Gastroesophageal sphincter (tissue), 3 donors: ENCODE data around the gene FKBP15.

Experiments
- POLR2A ChIP-seq, 2 donors: fragments of 450-650 bp; IDR thresholded peaks; one replicate each; pipeline ENCODE4 v1.6.1; 2017; ENCODE audit warnings: antibody characterized with exemption in 2 of 2, mild to moderate bottlenecking in 2 of 2, moderate library complexity in 1 of 2
- POLR2AphosphoS5 ChIP-seq: sonication (generic); formaldehyde crosslinking; IDR thresholded peaks from one replicate; pipeline ENCODE4 v1.6.1; 2017; ENCODE audit warnings: antibody characterized with exemption
- TF ChIP-seq, protein P1 (sequence below), 4 experiments: fragments of 200-600 bp in 2 of 4; fragments of 450-650 bp in 2 of 4; sonication (generic) in 1 of 4; IDR thresholded peaks; one replicate each; pipeline ENCODE4 v1.5.1; 2017 to 2019; ENCODE audit warnings: antibody characterized with exemption in 4 of 4, mild to moderate bottlenecking in 2 of 4, moderate library complexity in 2 of 4

DNA sequence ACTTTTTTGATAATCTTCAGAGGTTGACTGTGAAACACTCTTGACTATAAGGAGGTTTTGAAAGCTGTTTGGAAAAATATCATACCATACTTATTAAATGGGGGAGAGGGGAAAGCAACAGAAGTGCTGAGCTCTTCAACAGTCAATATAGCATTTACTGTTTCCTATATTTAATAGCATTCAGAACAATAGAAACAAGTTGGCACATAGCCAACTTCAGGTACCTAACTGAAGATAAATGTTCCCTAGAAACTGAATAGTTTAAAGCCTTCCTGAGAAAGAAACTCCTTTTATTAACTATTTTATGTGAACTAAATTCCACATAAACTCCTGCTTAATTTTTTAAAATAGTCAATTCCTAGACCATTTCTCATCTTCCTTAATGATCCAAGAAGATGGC, 26.6 kb upstream of the FKBP15 start:
- TF ChIP-seq, protein P1, sequence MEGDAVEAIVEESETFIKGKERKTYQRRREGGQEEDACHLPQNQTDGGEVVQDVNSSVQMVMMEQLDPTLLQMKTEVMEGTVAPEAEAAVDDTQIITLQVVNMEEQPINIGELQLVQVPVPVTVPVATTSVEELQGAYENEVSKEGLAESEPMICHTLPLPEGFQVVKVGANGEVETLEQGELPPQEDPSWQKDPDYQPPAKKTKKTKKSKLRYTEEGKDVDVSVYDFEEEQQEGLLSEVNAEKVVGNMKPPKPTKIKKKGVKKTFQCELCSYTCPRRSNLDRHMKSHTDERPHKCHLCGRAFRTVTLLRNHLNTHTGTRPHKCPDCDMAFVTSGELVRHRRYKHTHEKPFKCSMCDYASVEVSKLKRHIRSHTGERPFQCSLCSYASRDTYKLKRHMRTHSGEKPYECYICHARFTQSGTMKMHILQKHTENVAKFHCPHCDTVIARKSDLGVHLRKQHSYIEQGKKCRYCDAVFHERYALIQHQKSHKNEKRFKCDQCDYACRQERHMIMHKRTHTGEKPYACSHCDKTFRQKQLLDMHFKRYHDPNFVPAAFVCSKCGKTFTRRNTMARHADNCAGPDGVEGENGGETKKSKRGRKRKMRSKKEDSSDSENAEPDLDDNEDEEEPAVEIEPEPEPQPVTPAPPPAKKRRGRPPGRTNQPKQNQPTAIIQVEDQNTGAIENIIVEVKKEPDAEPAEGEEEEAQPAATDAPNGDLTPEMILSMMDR (IDR thresholded peaks at IDR 0.05) = no peak
- no peak for TF ChIP-seq POLR2A (IDR thresholded peaks at IDR 0.05)
- TF ChIP-seq POLR2AphosphoS5 = no peak
